Fibroblast of lung (primary cell): ENCODE measurements around the gene IL20RB. TPM values are rescaled to one million over a fixed set of nuclear protein-coding genes. Genes with fewer than 3 reads are reported as not detected.

ENCODE experiments used
- DNase-seq, 2 donors: peaks; one replicate each; pipeline versions ENCODE4 v3.0.0 to v3.0.0-alpha.2; 2010; ENCODE audit warnings: low read depth in 2 of 2
- H2AFZ ChIP-seq: 2 replicates; pipeline ENCODE4 v1.5.1; 2012; ENCODE audit warnings: low read length, control low read depth, inconsistent platforms
- H3K27ac ChIP-seq: 2 replicates; pipeline ENCODE4 v1.5.1; 2011; ENCODE audit warnings: low read length, control low read depth; ENCODE audit not compliant: insufficient read depth
- H3K27me3 ChIP-seq: 2 replicates; pipeline ENCODE4 v1.5.1; 2011; ENCODE audit warnings: mild to moderate bottlenecking, low read length; ENCODE audit not compliant: control insufficient read depth, insufficient read depth
- H3K36me3 ChIP-seq: 2 replicates; pipeline ENCODE4 v1.5.1; 2011; ENCODE audit warnings: low read length; ENCODE audit not compliant: control insufficient read depth, insufficient read depth
- H3K4me1 ChIP-seq: 2 replicates; pipeline ENCODE4 v1.5.1; 2011; ENCODE audit warnings: low read length; ENCODE audit not compliant: control insufficient read depth, insufficient read depth; ENCODE audit errors: extremely low read depth
- H3K4me2 ChIP-seq: 2 replicates; pipeline ENCODE4 v1.5.1; 2011; ENCODE audit warnings: low read length, control low read depth; ENCODE audit not compliant: insufficient read depth; ENCODE audit errors: extremely low read depth
- H3K4me3 ChIP-seq, 4 experiments: fragments of 200-600 bp in 1 of 4; sonication (generic) in 1 of 4; replicated peaks in 1 of 4; 2 replicates each; pipeline ENCODE4 v1.5.1; 2011 to 2016; ENCODE audit warnings: low read length in 4 of 4, low read depth in 3 of 4, mild to moderate bottlenecking in 3 of 4, control low read depth in 2 of 4, inconsistent platforms in 1 of 4, mixed read lengths in 1 of 4; ENCODE audit not compliant: insufficient read depth in 1 of 4; ENCODE audit errors: control extremely low read depth in 1 of 4
- H3K79me2 ChIP-seq: 2 replicates; pipeline ENCODE4 v1.5.1; 2012; ENCODE audit warnings: mild to moderate bottlenecking, low read length, inconsistent platforms; ENCODE audit not compliant: control insufficient read depth, insufficient read depth
- H3K9ac ChIP-seq: 2 replicates; pipeline ENCODE4 v1.5.1; 2011; ENCODE audit warnings: mild to moderate bottlenecking, low read length, control low read depth; ENCODE audit not compliant: insufficient read depth
- H3K9me3 ChIP-seq: 2 replicates; pipeline ENCODE4 v1.5.1; 2012; ENCODE audit warnings: low read depth, low read length; ENCODE audit not compliant: control insufficient read depth, insufficient read depth
- H4K20me1 ChIP-seq: 2 replicates; pipeline ENCODE4 v1.5.1; 2011; ENCODE audit warnings: low read length; ENCODE audit not compliant: control insufficient read depth, insufficient read depth; ENCODE audit errors: extremely low read depth
- CTCF ChIP-seq, 2 donors: IDR thresholded peaks in 1 of 2; conservative IDR thresholded peaks in 1 of 2; 1 replicate in 1 of 2; 2 replicates in 1 of 2; pipeline ENCODE4 v1.5.1; 2011 to 2012; ENCODE audit warnings: low read length in 2 of 2, control low read depth in 1 of 2, inconsistent platforms in 1 of 2, low read depth in 1 of 2, mild to moderate bottlenecking in 1 of 2
- EZH2 ChIP-seq: IDR thresholded peaks from 2 replicates; pipeline ENCODE4 v1.5.1; 2012; ENCODE audit warnings: low read length, control low read depth, mild to moderate bottlenecking; ENCODE audit errors: missing control alignments
- polyA plus RNA-seq, 2 donors: library from polyadenylated mRNA; depleted of rRNA in 1 of 2; stranded (reverse) in 1 of 2; unstranded in 1 of 2; fragments of >200 nt; gene quantifications; 2 replicates each; pipeline ENCODE4 v1.2.1, GENCODE V29; 2011 to 2012; ENCODE audit warnings: missing spikeins in 1 of 2
- total RNA-seq: library from RNA; depleted of rRNA; stranded (reverse); fragments of >200 nt; gene quantifications from 2 replicates; pipeline ENCODE4 v1.2.1, GENCODE V29; 2014

Gene IL20RB
- total and polyA plus RNA-seq, 2 donors (not counting 1 experiment from before 2014, with no cell fraction given) = 1.9 to 3.0 TPM

- DNase-seq = no peak
- H3K9me3 ChIP-seq = no peaks in the 10 kb centered on the region
- H3K36me3 ChIP-seq = no peaks in the 10 kb centered on the region
- H3K27me3 ChIP-seq = no peaks in the 10 kb centered on the region
- H3K9ac ChIP-seq = no peak overlapping the region
- no peak for TF ChIP-seq EZH2
- TF ChIP-seq CTCF (conservative IDR thresholded peaks at IDR 0.05 in 1 of 2, IDR thresholded peaks at IDR 0.05 in 1 of 2; ENCODE audit: low read depth in 1 of 2, low read length in 2 of 2) = no peak
- H4K20me1 ChIP-seq = peaks cover 2% of the 10 kb centered on the region
- H3K27ac ChIP-seq = no peak overlapping the region
- no peak overlapping the region for H3K4me3 ChIP-seq
- peaks cover 7% of the 10 kb centered on the region for H3K4me1 ChIP-seq
- H3K4me2 ChIP-seq = no peak overlapping the region
- no peak overlapping the region for H2AFZ ChIP-seq
- no peaks in the 10 kb centered on the region for H3K79me2 ChIP-seq
These were observed 10.8 kb upstream of the IL20RB start for GRCh38 chr3:136946978-136947377.

- Histone ChIP-seq H4K20me1 (peaks cover 2% of the 10 kb centered on the region), H3K9ac (no peak overlapping the region), H3K9me3 (no peaks in the 10 kb centered on the region), H3K4me3 (no peak overlapping the region), H3K36me3 (no peaks in the 10 kb centered on the region), H3K79me2 (no peaks in the 10 kb centered on the region), H3K27ac (no peak overlapping the region), H3K27me3 (no peaks in the 10 kb centered on the region), H2AFZ (no peak overlapping the region), H3K4me1 (peaks cover 9% of the 10 kb centered on the region), H3K4me2 (no peak overlapping the region)
- no peak for TF ChIP-seq CTCF (conservative IDR thresholded peaks at IDR 0.05 in 1 of 2, IDR thresholded peaks at IDR 0.05 in 1 of 2; ENCODE audit: low read depth in 1 of 2, low read length in 2 of 2)
- TF ChIP-seq EZH2 = no peak
- no peak for DNase-seq
These were observed 10.3 kb upstream of the IL20RB start for GRCh38 chr3:136947477-136947876.

- Histone ChIP-seq H3K4me2 (no peak overlapping the region), H3K4me3 (no peak overlapping the region), H3K9me3 (no peaks in the 10 kb centered on the region), H3K27me3 (no peaks in the 10 kb centered on the region), H3K79me2 (no peaks in the 10 kb centered on the region), H4K20me1 (no peaks in the 10 kb centered on the region), H3K4me1 (peaks cover 4% of the 10 kb centered on the region), H2AFZ (no peak overlapping the region), H3K27ac (no peak overlapping the region), H3K9ac (no peak overlapping the region), H3K36me3 (no peaks in the 10 kb centered on the region)
- no peak for TF ChIP-seq EZH2
- TF ChIP-seq CTCF (conservative IDR thresholded peaks at IDR 0.05 in 1 of 2, IDR thresholded peaks at IDR 0.05 in 1 of 2; ENCODE audit: low read depth in 1 of 2, low read length in 2 of 2) = no peak
- no peak for DNase-seq
These were observed 8.6 kb upstream of the IL20RB start for GRCh38 chr3:136949146-136949545.
